Skin epidermis (tissue), 12 donors: ENCODE measurements around the gene NLRP6.

ENCODE experiments used
- H3K27ac ChIP-seq, 21 experiments: fragments of 200-600 bp; sonication (generic) in 11 of 21; one replicate each; pipeline ENCODE4 v1.5.0; 2020; ENCODE audit warnings: mild to moderate bottlenecking in 3 of 21, inconsistent platforms in 2 of 21, moderate library complexity in 2 of 21
- H3K4me3 ChIP-seq, 7 experiments: fragments of 200-600 bp; sonication (generic) in 2 of 7; one replicate each; pipeline ENCODE4 v1.5.0; 2020; ENCODE audit warnings: inconsistent platforms in 2 of 7, mild to moderate bottlenecking in 2 of 7, moderate library complexity in 1 of 7

Gene NLRP6

DNA sequence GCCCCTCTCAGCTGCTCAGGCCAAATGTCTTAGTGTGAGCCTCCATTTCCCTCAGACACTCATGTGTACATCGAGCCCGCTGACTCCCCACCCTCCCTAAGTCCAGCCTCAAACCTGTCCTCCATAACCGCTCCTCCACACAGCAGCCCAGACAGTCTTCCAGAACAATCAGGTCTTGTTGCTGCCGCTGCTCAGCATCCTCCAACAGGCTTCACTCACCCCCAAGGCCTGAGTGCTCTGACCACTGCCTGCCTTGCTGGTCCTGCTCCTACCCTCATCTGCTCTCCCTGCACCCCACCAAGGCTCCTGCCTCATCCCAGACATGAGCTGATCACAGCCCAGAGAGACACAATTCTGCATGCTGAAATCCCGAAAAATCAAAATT is 24.3 kb upstream of the NLRP6 start:
- Histone ChIP-seq H3K27ac (no peak overlapping the region), H3K4me3 (no peak overlapping the region)

DNA sequence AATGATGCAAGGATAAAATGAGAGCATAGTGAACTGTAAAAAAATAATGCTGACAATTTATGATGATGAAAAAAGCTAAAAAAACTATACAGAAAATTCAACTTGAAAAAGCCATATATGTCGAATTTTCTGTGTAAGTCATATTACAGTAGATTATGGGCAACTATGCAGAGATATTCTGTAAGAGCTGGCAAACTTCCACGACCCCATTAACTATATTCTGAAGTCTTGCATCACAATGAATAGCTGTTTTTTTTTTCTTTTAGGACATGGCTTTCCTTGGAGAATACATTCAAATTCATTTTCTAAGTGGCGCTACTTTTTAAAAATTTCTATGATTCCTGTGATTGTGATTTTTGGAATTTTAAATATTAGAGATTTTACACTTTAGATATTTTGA is 23.0 kb upstream of the NLRP6 start:
- H3K4me3 ChIP-seq: no peak overlapping the region
- H3K27ac ChIP-seq: no peak overlapping the region

DNA sequence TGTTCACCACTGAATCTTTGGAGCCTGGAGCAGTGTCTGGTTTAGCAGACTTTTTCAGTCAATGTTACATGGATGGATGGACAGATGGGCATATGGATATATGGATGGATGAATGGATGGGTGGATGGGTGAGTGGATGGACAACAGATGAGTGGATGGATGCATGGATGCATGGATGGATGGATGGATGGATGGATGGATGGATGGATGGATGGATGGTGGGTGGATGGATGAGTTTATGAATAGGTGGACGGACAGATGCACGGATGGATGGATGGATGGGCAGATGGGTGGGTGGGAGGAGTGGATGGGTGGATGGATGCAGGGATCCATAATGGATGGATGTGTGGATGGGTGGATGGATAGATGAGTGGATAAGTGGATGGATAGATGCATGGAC is 22.4 kb upstream of the NLRP6 start:
- H3K4me3 ChIP-seq: no peak overlapping the region
- H3K27ac ChIP-seq: no peak overlapping the region

GRCh38 chr11:256952-257737 is 21.1 kb upstream of the NLRP6 start:
- Histone ChIP-seq H3K27ac (no peak overlapping the region), H3K4me3 (no peak overlapping the region)

DNA sequence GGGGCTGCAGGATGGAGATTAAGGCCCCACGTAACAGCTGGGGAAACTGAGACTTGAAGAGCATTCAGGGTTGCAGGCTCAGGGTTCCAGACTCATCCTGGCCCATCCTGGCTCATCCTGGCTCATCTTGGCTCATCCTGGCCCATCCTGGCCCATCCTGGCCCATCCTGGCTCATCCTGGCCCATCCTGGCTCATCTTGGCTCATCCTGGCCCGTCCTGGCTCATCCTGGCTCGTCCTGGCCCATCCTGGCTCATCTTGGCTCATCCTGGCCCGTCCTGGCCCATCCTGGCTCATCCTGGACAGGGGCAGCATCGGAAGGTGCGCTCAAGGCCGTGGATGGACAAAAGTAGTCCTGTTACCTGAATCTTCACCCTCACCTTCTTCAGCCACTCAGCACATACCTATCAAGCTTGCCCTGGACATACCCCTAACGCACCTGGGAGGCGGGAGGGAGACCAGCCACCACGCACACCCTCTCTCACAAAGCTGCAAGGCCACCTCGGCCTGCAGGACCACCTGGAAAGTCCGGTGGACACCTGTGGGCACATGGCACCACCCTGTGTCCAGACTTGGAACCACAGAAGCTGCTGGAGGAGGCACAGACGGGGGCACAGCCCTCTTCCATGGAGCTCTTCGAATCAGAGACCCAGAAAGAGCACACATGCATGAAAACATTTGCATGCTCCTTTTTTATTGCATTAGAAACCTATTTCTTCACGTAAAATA is 20.3 kb upstream of the NLRP6 start:
- no peak overlapping the region for H3K27ac ChIP-seq
- H3K4me3 ChIP-seq: no peak overlapping the region

GRCh38 chr11:259413-259812 is 18.8 kb upstream of the NLRP6 start:
- no peak overlapping the region for H3K4me3 ChIP-seq
- H3K27ac ChIP-seq: no peak overlapping the region

GRCh38 chr11:261624-262023 is 16.6 kb upstream of the NLRP6 start:
- Histone ChIP-seq H3K4me3 (no peak overlapping the region), H3K27ac (no peak overlapping the region)

- H3K4me3 ChIP-seq: no peak overlapping the region
Measured at GRCh38 chr11:266676-267439, 11.3 kb upstream of the NLRP6 start.

DNA sequence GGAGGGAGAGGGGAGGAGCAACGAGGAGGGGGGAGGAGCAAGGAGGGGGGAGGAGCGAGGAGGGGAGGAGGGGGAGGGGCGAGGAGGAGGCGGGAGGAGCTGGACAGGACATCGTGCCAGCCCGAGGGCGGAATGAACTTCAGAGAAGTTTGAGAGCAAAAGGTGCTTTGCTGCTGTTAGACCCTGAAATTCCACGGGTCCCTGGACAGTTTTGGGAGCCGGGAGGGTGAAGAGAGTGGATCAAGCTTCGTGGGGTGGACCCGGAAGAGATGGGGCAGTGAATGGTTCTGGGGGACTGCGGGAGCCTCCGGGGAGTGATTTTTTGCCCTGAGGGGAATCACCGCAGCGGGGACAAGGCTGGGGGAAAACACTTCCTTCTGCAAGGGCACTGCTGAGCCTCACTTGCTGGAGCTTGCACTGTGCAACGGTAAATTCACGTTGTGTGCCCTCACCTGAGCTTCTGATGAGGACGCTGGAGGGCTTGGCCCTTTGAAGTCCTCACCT is 10.7 kb upstream of the NLRP6 start:
- Histone ChIP-seq H3K4me3 (peak overlapping the region; percentile 14 to 42 (median 26)), H3K27ac (peak overlapping the region in 20 of 21 experiments; percentile 36 to 95 (median 82))

More at GRCh38 chr11:266676-267439, 11.3 kb upstream of the NLRP6 start:
- no peak overlapping the region for H3K27ac ChIP-seq

DNA sequence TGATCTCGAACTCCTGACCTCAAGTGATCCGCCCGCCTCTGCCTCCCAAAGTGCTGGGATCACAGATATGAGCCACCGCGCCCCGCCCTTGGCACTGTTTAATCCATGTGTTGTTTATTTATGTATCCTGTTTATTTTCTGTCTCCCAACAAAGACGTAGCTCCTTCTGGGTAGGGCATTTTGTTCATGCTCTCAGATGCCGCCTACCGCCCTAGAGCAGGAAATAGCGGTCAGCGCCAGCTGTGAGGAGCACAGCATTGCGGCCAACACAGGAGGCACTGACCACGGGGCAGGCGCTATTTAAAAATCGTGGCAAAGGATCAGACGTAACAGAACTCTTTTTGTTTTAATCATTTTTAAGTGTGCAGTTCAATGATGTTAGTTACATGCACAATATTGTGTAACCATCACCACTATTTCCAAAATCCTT is 9.5 kb upstream of the NLRP6 start:
- peak overlapping the region; percentile 15 to 95 (median 82) for H3K27ac ChIP-seq
- peak overlapping the region; percentile 1 to 42 (median 23) for H3K4me3 ChIP-seq

- peak overlapping the region in 20 of 21 experiments; percentile 36 to 95 (median 82) for H3K27ac ChIP-seq
- H3K4me3 ChIP-seq: peak overlapping the region in 6 of 7 experiments; percentile 1 to 42 (median 17)
Measured at GRCh38 chr11:269146-269890, 8.9 kb upstream of the NLRP6 start.

DNA sequence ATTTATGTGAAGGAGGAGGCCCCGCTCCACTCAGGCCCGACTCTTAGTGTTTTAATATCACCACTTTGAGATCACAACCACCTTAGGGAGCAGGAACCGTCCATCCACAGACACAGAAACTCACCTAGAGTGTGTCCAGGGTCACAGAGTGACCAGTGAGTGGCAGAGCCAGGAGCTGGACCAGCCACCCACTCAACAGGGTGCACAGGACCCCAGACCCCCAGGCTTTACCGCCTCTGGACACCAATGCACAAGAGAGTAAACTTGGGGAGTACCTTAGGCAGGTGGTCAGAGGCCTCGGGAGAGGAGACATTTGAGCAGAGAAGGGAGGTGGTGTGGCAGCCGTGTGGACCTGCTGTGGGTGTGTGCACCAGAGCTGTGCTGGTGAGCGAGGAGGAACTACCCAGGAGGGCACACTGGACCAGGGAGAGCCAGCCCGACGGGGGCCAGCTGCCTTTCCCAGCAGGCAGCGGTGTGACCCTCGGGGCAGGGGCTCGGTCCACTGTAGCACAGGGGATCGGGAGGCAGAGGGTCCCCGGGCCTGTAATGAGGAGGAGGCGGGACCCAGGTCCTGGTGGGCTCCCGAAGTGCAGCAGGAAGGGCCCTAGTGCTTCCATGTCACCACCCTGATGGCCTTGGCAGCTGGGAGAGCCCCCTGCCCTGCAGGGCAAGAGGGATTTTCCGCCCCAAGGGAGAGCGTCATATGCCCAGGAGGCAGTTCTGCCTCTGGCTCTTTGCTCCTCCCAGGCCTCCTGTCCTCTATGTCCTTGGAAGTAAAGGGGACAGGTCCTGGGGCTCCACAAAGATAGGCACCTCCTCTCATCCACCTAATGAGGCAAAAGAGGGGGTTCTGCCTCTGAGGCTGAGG is 7.5 kb upstream of the NLRP6 start:
- Histone ChIP-seq H3K27ac (peak overlapping the region in 13 of 21 experiments; percentile 7 to 95 (median 82)), H3K4me3 (no peak overlapping the region)

DNA sequence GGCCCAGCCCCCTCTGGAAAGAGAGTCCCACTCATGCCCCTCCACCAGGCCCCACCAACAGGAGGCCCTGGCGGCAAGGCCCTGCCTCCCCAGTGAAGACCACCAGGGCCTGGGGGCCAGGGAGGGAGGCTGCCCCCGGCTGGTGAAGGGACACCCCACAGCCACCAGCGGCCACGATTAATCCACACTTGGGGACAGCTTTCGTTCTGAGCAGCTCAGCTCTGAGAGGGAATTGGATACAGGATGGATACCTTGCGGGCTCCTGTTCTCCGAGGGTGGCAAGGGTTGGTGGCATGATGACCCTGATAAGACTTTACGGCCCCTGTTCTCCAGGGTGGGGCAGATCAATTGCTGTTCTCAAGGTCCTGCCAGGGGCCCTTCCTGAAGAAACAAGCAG is 6.9 kb upstream of the NLRP6 start:
- H3K27ac ChIP-seq: peak overlapping the region in 1 of 21 experiments; percentile 95

DNA sequence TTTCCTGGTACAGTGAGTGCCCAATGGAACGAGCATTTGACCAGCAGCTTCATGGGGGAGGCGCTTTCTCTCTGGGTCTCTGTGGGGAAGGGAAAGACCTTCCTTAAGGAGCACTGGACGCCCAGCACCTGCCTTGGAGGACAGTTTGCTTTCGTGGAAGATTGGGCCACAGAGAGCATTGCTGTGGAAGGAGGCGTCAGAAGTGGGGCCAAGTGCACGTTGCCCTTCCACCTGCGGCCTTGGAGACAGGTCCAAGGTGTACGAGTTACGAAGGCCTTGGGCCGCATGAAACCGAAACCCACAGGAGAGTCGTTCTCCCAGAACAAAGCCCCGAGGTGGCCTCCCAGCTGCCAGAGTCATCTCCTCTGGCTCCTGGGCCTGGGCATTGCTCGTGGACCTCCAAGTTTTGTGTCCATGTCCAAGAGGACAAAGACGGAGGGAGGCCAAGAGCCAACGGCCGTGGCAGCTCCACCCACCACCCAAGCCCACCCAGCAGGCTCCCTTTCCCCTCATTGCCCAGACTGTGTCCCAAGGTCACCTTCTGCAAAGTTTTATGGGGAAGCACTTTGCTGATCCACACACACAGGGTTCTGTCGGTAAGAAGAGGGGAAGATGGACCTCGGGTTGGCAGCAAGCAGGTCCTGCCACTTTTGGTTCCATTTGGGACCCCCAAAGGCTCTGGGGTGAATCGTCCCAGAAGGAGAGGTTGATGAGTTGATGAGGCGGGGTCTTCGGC is 5.8 kb upstream of the NLRP6 start:
- Histone ChIP-seq H3K27ac (no peak overlapping the region), H3K4me3 (no peak overlapping the region)

More for the DNA sequence above, 6.9 kb upstream of the NLRP6 start:
- no peak overlapping the region for H3K4me3 ChIP-seq

GRCh38 chr11:272931-273198 is 5.3 kb upstream of the NLRP6 start:
- no peak overlapping the region for H3K4me3 ChIP-seq
- no peak overlapping the region for H3K27ac ChIP-seq

- H3K4me3 ChIP-seq: no peak overlapping the region
Measured at GRCh38 chr11:276219-276618, 2.0 kb upstream of the NLRP6 start.

DNA sequence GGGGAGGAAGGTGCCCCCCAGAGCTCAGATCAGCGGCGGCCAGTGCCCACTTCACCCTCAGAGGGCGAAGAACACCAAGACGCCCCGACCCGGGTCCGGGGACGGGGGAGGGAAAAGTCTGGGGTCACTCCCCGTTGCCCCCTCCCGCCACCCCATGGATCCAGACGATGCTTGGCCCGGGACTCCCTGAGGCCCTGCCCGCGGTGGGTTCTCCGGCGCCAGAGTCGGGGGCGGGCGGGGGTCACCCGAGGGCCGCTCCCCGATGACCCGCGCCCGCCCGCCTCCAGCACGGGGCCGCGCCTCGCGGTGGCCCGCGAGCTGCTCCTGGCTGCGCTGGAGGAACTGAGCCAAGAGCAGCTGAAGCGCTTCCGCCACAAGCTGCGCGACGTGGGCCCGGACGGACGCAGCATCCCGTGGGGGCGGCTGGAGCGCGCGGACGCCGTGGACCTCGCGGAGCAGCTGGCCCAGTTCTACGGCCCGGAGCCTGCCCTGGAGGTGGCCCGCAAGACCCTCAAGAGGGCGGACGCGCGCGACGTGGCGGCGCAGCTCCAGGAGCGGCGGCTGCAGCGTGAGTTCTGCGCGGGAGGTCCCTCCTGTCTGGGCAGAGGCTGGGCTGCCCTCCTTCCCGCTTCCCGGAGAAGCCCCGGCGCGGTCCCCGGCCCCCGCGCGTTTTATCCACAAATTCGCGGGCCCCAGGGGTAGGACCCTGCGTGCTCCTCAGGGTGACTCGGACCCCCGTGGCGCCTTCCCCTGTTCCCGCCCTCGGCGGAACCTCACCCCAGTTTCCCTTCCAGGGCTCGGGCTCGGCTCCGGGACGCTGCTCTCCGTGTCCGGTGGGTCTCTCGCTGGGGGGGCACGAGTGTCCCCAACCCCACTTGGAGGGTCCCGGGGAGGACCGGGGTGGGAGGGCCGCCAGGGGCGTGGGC is 1.1 kb downstream of the NLRP6 start:
- peak overlapping the region; percentile 14 to 35 (median 22) for H3K4me3 ChIP-seq
- H3K27ac ChIP-seq: peak overlapping the region in 1 of 21 experiments; percentile 30

More at GRCh38 chr11:276219-276618, 2.0 kb upstream of the NLRP6 start:
- H3K27ac ChIP-seq: no peak overlapping the region
